ENCODE measurements around the gene TMEM203. TPM values are rescaled to one million over a fixed set of nuclear protein-coding genes. Genes with fewer than 3 reads are reported as not detected.

TMEM203 gene
- total and polyA plus RNA-seq, 10 of the 15 experiments (the other 5 are each of a cell fraction or from before 2014, with no cell fraction given), result 7.2 to 68.1 (median 33.8) TPM

- TF ChIP-seq TAF1 (IDR thresholded peaks at IDR 0.05; ENCODE audit: borderline replicate concordance, low read depth, low read length), result no peak
- TF ChIP-seq ETV6 (conservative IDR thresholded peaks at IDR 0.05 in 1 of 2, IDR thresholded peaks at IDR 0.05 in 1 of 2; ENCODE audit: borderline replicate concordance in 1 of 2, low read depth in 1 of 2), result no peak
- TF ChIP-seq BHLHE40 (IDR thresholded peaks at IDR 0.05; ENCODE audit: borderline replicate concordance in 1 of 2, low read depth in 2 of 2, low read length in 1 of 2), result peak in 1 of 2 experiments; percentile 34; a peak in 1 of 4 replicates
- peak; percentile 89; the same call in 1 of the 2 replicates for TF ChIP-seq SMARCA5 (IDR thresholded peaks at IDR 0.05)
- TF ChIP-seq CTCF (IDR thresholded peaks at IDR 0.05 in 2 of 3, conservative IDR thresholded peaks at IDR 0.05 in 1 of 3; ENCODE audit: control insufficient read depth in 2 of 3, extremely low read depth in 1 of 3, insufficient read depth in 1 of 3, low read depth in 3 of 3, low read length in 3 of 3), result peak; percentile 91 to 98 (median 92); a peak in 5 of 6 replicates
- TF ChIP-seq, protein P1, sequence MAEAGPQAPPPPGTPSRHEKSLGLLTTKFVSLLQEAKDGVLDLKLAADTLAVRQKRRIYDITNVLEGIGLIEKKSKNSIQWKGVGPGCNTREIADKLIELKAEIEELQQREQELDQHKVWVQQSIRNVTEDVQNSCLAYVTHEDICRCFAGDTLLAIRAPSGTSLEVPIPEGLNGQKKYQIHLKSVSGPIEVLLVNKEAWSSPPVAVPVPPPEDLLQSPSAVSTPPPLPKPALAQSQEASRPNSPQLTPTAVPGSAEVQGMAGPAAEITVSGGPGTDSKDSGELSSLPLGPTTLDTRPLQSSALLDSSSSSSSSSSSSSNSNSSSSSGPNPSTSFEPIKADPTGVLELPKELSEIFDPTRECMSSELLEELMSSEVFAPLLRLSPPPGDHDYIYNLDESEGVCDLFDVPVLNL (IDR thresholded peaks at IDR 0.05; ENCODE audit: low read depth, low read length), result no peak
- TF ChIP-seq NR2F1 (conservative IDR thresholded peaks at IDR 0.05), result 0 out of 2 replicates have a peak, but pooled peaks have one; percentile 28
- no peak for TF ChIP-seq IRF3 (IDR thresholded peaks at IDR 0.05)
- TF ChIP-seq E4F1 (IDR thresholded peaks at IDR 0.05; ENCODE audit: borderline replicate concordance, partially characterized antibody), result no peak
- TF ChIP-seq JUND (IDR thresholded peaks at IDR 0.05; ENCODE audit: low read depth, low read length), result no peak
- TF ChIP-seq NBN (IDR thresholded peaks at IDR 0.05), result 0 out of 2 replicates have a peak, but pooled peaks have one; percentile 32
- TF ChIP-seq RB1 (IDR thresholded peaks at IDR 0.05; ENCODE audit: borderline replicate concordance), result peak; percentile 71; the same call in 1 of the 2 replicates
Measured at GRCh38 chr9:137227054-137227852, 21.8 kb upstream of the TMEM203 start, which contains the start of gene RNF224 (continued).

Measured in GM12878 (cell line).